Peyer's patch (tissue), 4 donors: Measurements from ENCODE around the gene OBP2B. TPM values are rescaled to one million over a fixed set of nuclear protein-coding genes. Genes with fewer than 3 reads are reported as not detected.
A peak's percentile ranks its signal among the peaks of the same experiment; 100 is the strongest.
"Not testable (repeated sequence)": the region's sequence is repeated elsewhere in the genome, so short reads cannot be mapped to it uniquely, and the experiment has no call there.

Source experiments
- DNase-seq, 3 donors: peaks; one replicate each; pipeline ENCODE4 v3.0.0-alpha.2; 2017 to 2019
- H3K27ac ChIP-seq, 4 donors: fragments of 200-600 bp; sonication (generic); one replicate each; pipeline ENCODE4 v1.5.1; 2016 to 2019
- H3K27me3 ChIP-seq, 2 donors: fragments of 200-600 bp; sonication (generic); one replicate each; pipeline ENCODE4 v1.5.1; 2019
- H3K36me3 ChIP-seq, 3 donors: fragments of 200-600 bp; sonication (generic); one replicate each; pipeline ENCODE4 v1.5.1; 2016 to 2019
- H3K4me1 ChIP-seq, 4 donors: fragments of 200-600 bp; sonication (generic); one replicate each; pipeline ENCODE4 v1.5.1; 2016 to 2019
- H3K4me3 ChIP-seq, 4 donors: fragments of 200-600 bp; sonication (generic); 1 replicate in 3 of 4; 2 replicates in 1 of 4; pipeline ENCODE4 v1.5.1; 2016 to 2019; ENCODE audit warnings: mild to moderate bottlenecking in 1 of 4
- H3K9me3 ChIP-seq, 4 donors: fragments of 200-600 bp; sonication (generic); one replicate each; pipeline ENCODE4 v1.5.1; 2016 to 2019; ENCODE audit warnings: mild to moderate bottlenecking in 1 of 4
- POLR2A ChIP-seq, 2 donors: fragments of 450-650 bp; IDR thresholded peaks; one replicate each; pipeline ENCODE4 v1.5.1; 2017; ENCODE audit warnings: antibody characterized with exemption in 2 of 2, mild to moderate bottlenecking in 2 of 2, moderate library complexity in 2 of 2
- total RNA-seq, 4 donors: library from RNA; depleted of rRNA; stranded (reverse); fragments of >200 nt; gene quantifications; one replicate each; pipeline ENCODE4 v1.1.0, GENCODE V29; 2016
- TF ChIP-seq, protein P1 (sequence below), 6 experiments: fragments of 450-650 bp in 4 of 6; fragments of 200-600 bp in 2 of 6; sonication (generic) in 1 of 6; IDR thresholded peaks; one replicate each; pipeline ENCODE4 v1.5.1; 2017 to 2019; ENCODE audit warnings: antibody characterized with exemption in 6 of 6, mild to moderate bottlenecking in 3 of 6, moderate library complexity in 1 of 6

OBP2B gene
- total RNA-seq, 4 donors from 2014 or later = not detected

DNA sequence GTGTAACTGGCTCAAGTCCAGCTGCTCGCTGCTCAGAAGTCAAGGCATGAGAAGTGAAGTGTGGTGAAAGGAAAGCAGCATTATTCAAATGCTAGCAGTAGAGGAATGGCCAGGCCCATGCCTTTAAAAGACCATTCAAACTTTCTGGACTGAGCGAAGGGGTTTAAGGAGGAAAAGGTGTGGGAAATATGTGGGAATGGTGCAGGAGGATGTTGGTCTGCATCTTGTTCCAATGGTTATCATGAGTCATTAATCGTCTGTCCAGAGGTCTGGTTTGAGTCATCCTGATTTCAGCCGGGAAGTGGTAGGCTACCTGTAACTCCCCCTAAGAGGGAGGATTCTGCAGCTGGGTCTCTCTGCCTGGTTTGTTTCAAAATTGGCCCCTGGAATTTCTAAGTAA lies 5.2 kb upstream of the OBP2B start:
- not testable (repeated sequence) for H3K4me1 ChIP-seq, H3K4me3 ChIP-seq, H3K36me3 ChIP-seq, H3K9me3 ChIP-seq, DNase-seq, H3K27me3 ChIP-seq, H3K27ac ChIP-seq

DNA sequence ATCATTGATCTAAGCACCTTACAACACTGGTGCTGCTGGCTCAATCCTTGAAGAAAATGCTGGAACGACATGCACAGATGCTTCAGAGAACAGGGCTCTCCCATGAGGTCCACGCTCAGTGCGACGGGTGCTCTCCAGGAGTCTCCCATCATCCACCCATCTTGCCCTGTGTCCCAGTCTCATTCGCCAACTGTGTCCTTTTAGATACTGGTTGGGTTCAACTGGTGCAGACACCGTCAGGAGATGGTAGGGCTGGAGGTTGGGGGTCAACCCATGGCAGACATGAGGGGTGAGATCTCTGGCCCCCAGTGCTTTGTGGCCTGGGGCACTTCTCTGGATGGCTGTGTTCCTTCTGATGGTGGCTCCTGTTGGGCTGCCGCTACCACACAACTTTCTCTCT lies 1.6 kb upstream of the OBP2B start:
- Histone ChIP-seq H3K4me1 (no peaks in the 10 kb centered on the region), H3K36me3 (no peaks in the 10 kb centered on the region), H3K4me3 (no peak overlapping the region), H3K9me3 (no peaks in the 10 kb centered on the region), H3K27me3 (no peaks in the 10 kb centered on the region), H3K27ac (no peak overlapping the region)
- no peak for TF ChIP-seq POLR2A (IDR thresholded peaks at IDR 0.05)
- TF ChIP-seq, protein P1, sequence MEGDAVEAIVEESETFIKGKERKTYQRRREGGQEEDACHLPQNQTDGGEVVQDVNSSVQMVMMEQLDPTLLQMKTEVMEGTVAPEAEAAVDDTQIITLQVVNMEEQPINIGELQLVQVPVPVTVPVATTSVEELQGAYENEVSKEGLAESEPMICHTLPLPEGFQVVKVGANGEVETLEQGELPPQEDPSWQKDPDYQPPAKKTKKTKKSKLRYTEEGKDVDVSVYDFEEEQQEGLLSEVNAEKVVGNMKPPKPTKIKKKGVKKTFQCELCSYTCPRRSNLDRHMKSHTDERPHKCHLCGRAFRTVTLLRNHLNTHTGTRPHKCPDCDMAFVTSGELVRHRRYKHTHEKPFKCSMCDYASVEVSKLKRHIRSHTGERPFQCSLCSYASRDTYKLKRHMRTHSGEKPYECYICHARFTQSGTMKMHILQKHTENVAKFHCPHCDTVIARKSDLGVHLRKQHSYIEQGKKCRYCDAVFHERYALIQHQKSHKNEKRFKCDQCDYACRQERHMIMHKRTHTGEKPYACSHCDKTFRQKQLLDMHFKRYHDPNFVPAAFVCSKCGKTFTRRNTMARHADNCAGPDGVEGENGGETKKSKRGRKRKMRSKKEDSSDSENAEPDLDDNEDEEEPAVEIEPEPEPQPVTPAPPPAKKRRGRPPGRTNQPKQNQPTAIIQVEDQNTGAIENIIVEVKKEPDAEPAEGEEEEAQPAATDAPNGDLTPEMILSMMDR (IDR thresholded peaks at IDR 0.05) = no peak
- DNase-seq = no peak

DNA sequence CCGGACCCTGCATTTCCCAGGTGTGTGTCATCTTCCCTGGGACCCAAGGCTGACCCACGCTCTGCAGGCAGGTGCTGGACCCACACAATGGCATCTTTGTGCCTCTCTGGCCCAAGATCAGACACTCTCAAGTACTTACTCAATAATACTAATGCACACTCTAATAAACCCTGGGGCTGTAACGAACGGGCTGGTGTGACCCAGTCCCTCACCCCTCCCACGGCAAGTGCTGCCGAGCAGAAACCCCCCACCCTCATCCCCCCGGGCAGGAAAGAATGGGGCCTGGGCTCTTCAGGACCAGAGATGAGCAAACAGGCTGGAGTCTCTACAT lies 1.1 kb upstream of the OBP2B start:
- Histone ChIP-seq H3K4me1 (no peaks in the 10 kb centered on the region), H3K4me3 (no peak overlapping the region), H3K36me3 (no peaks in the 10 kb centered on the region), H3K27ac (no peak overlapping the region), H3K27me3 (no peaks in the 10 kb centered on the region), H3K9me3 (no peaks in the 10 kb centered on the region)
- no peak for DNase-seq
- TF ChIP-seq POLR2A (IDR thresholded peaks at IDR 0.05) = no peak
- TF ChIP-seq, protein P1 (IDR thresholded peaks at IDR 0.05) = no peak

DNA sequence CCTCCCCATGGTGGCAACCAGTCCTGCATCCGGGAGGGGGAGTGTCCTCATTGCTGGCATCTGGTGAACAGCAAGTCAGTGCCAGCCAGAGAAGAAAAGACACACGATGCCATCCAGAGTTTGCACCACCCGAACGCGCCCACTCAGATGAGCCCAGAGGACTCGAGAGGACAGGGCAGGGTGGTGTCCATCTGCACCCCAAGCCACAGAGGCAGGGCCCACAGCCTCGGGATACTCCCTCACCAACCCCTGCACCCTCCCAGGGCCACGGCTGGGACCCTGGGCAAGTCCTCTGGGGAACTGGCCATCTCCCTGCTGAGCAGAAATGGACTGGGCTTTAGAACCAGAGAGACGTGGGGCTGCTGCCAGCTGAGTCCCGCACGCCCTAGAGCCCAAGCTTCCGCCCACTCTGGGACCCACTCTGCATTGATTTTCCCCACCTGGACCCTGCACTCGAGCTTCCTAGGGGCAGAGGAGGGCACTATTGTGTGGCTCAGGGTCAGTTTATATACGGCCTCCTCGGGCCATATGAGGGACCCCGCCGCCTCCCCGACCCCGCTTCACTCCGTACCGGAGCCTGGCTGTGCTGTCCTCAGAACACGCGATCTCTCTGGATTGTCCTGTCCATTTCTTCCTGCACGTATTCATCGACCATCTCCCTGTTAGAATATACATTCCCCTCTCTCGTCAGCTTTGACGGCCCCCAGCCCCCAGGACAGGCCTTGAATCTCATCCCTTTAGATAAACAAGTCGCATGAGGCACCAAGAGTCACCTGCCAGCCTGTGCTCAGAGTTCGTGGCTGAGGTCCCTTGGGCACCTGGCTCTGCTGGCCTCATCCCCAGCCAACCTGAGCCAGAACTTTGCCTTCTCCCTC lies 514 bp upstream of the OBP2B start:
- H3K27ac ChIP-seq, H3K27me3 ChIP-seq, H3K4me1 ChIP-seq, H3K9me3 ChIP-seq, H3K36me3 ChIP-seq, H3K4me3 ChIP-seq, DNase-seq: not testable (repeated sequence)

DNA sequence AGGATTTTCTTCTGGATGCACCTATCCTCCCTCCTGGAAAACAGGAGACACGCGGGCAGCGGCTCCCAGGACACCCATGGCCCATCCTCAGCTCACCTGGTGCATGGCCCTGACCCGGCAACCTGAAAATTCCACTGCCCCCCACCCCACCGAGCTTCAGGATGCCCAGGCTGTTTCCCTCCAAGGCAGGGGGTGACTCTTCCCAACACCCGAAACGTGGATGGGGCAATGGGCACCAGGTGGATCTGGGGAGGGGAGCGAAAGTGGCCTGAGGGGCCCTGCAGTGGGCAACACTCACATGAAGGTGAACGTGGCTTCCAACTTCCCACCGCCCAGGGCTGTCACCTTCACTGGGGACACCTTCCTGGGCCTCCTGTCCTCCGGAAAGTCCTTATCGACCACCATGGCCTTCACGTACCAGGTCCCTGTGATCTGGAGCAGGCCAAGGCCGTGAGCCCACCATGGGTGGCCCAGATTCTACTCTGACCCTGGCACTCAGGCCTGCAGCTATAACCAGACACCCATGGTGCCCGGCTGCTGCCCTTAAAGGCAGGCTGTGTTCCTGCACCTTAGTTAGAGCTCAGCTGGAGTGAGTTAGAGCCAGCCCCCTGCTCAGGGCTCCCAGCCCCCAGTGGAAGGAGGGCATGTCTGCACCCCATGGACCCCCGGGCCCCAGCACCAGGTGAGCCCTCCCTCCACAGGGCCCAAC lies 725 bp downstream of the OBP2B start:
- H3K36me3 ChIP-seq, DNase-seq, H3K4me1 ChIP-seq, H3K9me3 ChIP-seq, H3K27ac ChIP-seq, H3K4me3 ChIP-seq, H3K27me3 ChIP-seq: not testable (repeated sequence)

DNA sequence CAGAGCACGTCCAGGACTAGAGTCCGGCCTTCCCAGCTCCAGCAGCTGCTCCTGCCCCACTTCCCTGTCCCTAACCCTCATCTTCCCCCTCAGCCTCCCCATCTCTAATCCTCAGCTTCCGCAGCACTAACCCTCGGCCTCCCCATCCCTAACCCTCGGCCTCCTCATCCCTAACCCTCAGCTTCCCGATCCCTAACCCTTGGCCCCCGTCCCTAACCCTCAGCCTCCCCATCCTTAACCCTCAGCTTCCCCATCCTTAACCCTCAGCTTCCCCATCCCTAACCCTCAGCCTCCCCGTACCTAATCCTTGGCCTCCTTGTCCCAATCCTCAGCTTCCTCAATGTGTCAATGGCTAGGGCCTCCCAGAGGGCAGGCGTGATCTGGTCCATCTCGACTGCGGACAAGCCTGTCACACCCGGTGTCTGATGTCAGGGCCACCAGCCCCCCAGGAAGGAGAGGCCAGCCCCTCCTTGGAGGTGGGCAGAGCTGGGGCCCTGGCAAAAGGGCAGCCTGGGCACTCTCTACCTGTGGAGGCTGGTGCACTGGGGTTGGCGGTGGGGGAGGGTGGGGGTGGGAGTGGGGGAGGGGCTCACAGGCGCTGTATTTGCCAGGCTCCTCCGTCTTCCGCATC lies 1.4 kb downstream of the OBP2B start:
- H3K4me1 ChIP-seq = no peaks in the 10 kb centered on the region
- H3K36me3 ChIP-seq = no peaks in the 10 kb centered on the region
- H3K27ac ChIP-seq = no peak overlapping the region
- H3K27me3 ChIP-seq = no peaks in the 10 kb centered on the region
- DNase-seq = no peak
- TF ChIP-seq POLR2A (IDR thresholded peaks at IDR 0.05) = no peak
- TF ChIP-seq, protein P1 (IDR thresholded peaks at IDR 0.05) = no peak
- no peaks in the 10 kb centered on the region for H3K9me3 ChIP-seq
- no peak overlapping the region for H3K4me3 ChIP-seq

DNA sequence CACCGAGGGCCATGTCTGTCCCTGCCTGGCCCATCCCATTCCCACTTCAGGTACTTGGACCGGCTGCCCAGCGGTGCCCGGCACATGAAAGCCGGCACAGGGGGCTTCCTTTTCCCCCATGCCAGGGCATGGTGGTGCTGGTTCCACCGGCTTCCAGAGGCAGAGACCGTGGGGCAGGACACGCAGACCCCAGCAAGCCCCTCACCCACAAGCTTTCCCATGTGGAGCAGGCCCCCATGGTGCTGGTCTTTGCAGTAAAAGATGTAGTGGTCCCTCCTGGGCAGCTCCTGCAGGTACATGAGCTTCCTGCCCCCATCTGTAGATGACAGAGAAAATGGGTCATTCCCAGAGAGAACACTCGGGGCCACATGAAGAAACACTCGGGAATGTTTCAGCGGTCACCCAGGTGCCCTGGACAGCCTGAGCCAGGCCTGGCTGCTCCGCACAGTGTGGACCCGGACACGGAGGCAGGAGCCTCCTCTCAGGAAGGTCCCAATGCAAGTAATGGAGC lies 2.0 kb downstream of the OBP2B start:
- DNase-seq = peak in 1 of 3 donors; percentile 23
- Histone ChIP-seq H3K27me3 (no peaks in the 10 kb centered on the region), H3K4me1 (no peaks in the 10 kb centered on the region), H3K36me3 (no peaks in the 10 kb centered on the region), H3K9me3 (no peaks in the 10 kb centered on the region), H3K27ac (no peak overlapping the region), H3K4me3 (no peak overlapping the region)
- TF ChIP-seq, protein P1 (IDR thresholded peaks at IDR 0.05) = no peak
- no peak for TF ChIP-seq POLR2A (IDR thresholded peaks at IDR 0.05)
